ENCODE results near the gene CHCHD5. TPM values are rescaled to one million over a fixed set of nuclear protein-coding genes. Genes with fewer than 3 reads are reported as not detected.

Gene CHCHD5
- total RNA-seq, 1 donor = 10.1 TPM

- TF ChIP-seq CTCF (IDR thresholded peaks at IDR 0.05; ENCODE audit: extremely low read depth, low read depth, low read length) = no peak
- H3K4me1 ChIP-seq (ENCODE audit: insufficient read depth, low read length) = peaks cover 27% of the 10 kb centered on the region
- H3K27ac ChIP-seq (ENCODE audit: low read depth, low read length) = no peak overlapping the region
- no peaks in the 10 kb centered on the region for H3K9me3 ChIP-seq (ENCODE audit: low read depth, low read length)
- no peak for DNase-seq (ENCODE audit: insufficient read length, low spot score, missing footprints)
- no peaks in the 10 kb centered on the region for H3K79me2 ChIP-seq (ENCODE audit: insufficient read depth, low read length)
- no peaks in the 10 kb centered on the region for H3K27me3 ChIP-seq (ENCODE audit: insufficient read depth, low read length)
- no peak overlapping the region for H3K4me3 ChIP-seq (ENCODE audit: insufficient read depth, low read length)
- no peak overlapping the region for H3K4me2 ChIP-seq (ENCODE audit: insufficient read depth, low read length)
- H2AFZ ChIP-seq (ENCODE audit: low read length) = no peak overlapping the region
- H3K36me3 ChIP-seq (ENCODE audit: insufficient read depth, low read length) = no peaks in the 10 kb centered on the region
- no peaks in the 10 kb centered on the region for H4K20me1 ChIP-seq (ENCODE audit: insufficient read depth, low read length)
Observed at GRCh38 chr2:112634874-112635157, 50.4 kb downstream of the CHCHD5 start.

- no peaks in the 10 kb centered on the region for H3K36me3 ChIP-seq (ENCODE audit: insufficient read depth, low read length)
- peaks cover 27% of the 10 kb centered on the region for H3K4me1 ChIP-seq (ENCODE audit: insufficient read depth, low read length)
- H3K27ac ChIP-seq (ENCODE audit: low read depth, low read length) = no peak overlapping the region
- TF ChIP-seq CTCF (IDR thresholded peaks at IDR 0.05; ENCODE audit: extremely low read depth, low read depth, low read length) = no peak
- no peak for DNase-seq (ENCODE audit: insufficient read length, low spot score, missing footprints)
- H4K20me1 ChIP-seq (ENCODE audit: insufficient read depth, low read length) = no peaks in the 10 kb centered on the region
- no peak overlapping the region for H3K4me2 ChIP-seq (ENCODE audit: insufficient read depth, low read length)
- H3K9me3 ChIP-seq (ENCODE audit: low read depth, low read length) = no peaks in the 10 kb centered on the region
- no peaks in the 10 kb centered on the region for H3K27me3 ChIP-seq (ENCODE audit: insufficient read depth, low read length)
- H3K79me2 ChIP-seq (ENCODE audit: insufficient read depth, low read length) = no peaks in the 10 kb centered on the region
- H3K4me3 ChIP-seq (ENCODE audit: insufficient read depth, low read length) = no peak overlapping the region
- no peak overlapping the region for H2AFZ ChIP-seq (ENCODE audit: low read length)
Observed at GRCh38 chr2:112636605-112637288, 52.3 kb downstream of the CHCHD5 start.

- DNase-seq (ENCODE audit: insufficient read length, low spot score, missing footprints) = no peak
- Histone ChIP-seq H3K27me3 (ENCODE audit: insufficient read depth, low read length) (no peaks in the 10 kb centered on the region), H4K20me1 (ENCODE audit: insufficient read depth, low read length) (no peaks in the 10 kb centered on the region), H3K79me2 (ENCODE audit: insufficient read depth, low read length) (no peaks in the 10 kb centered on the region), H2AFZ (ENCODE audit: low read length) (no peak overlapping the region), H3K4me2 (ENCODE audit: insufficient read depth, low read length) (no peak overlapping the region), H3K4me1 (ENCODE audit: insufficient read depth, low read length) (peaks cover 26% of the 10 kb centered on the region), H3K9me3 (ENCODE audit: low read depth, low read length) (no peaks in the 10 kb centered on the region), H3K27ac (ENCODE audit: low read depth, low read length) (no peak overlapping the region), H3K4me3 (ENCODE audit: insufficient read depth, low read length) (no peak overlapping the region), H3K36me3 (ENCODE audit: insufficient read depth, low read length) (no peaks in the 10 kb centered on the region)
- TF ChIP-seq CTCF (IDR thresholded peaks at IDR 0.05; ENCODE audit: extremely low read depth, low read depth, low read length) = no peak
Observed at GRCh38 chr2:112637289-112637660, 52.9 kb downstream of the CHCHD5 start.

Small RNAs within 50 kb of the gene (small RNA-seq; reads per million reads assigned to genes)
- gene RF00019 = not detected

Other genes with a start within 250 kb of the CHCHD5 start
- gene RGPD8, start 151.0 kb upstream of the CHCHD5 start, total RNA-seq = 21.5 and 25.0 TPM in 2 replicates
- 59.0 and 65.7 TPM in 2 replicates for gene TTL, start 102.5 kb upstream of the CHCHD5 start, total RNA-seq
- 10.5 and 10.9 TPM in 2 replicates for gene POLR1B, start 42.1 kb upstream of the CHCHD5 start, total RNA-seq
- gene SLC20A1, start 61.3 kb downstream of the CHCHD5 start, total RNA-seq = 96.3 and 131 TPM in 2 replicates
- gene NT5DC4, start 136.4 kb downstream of the CHCHD5 start, total RNA-seq = not detected in 2 replicates
- gene CKAP2L, start 180.0 kb downstream of the CHCHD5 start, total RNA-seq = 1.1 and 1.5 TPM in 2 replicates
- not detected in 2 replicates for gene IL1A, start 199.9 kb downstream of the CHCHD5 start, total RNA-seq